ENCODE measurements around the gene LYSMD1. TPM values are rescaled to one million over a fixed set of nuclear protein-coding genes. Genes with fewer than 3 reads are reported as not detected.

LYSMD1 gene
- total and polyA plus RNA-seq, 2 of the 4 experiments (the other 2 are of a cell fraction), result 5.9 to 10.4 TPM

- Histone ChIP-seq H3K4ac (ENCODE audit: low read depth, low read length) (peak overlapping the region; percentile 98), H3K27ac (ENCODE audit: insufficient read depth, low read length) (peak overlapping the region; percentile 78), H2BK120ac (ENCODE audit: low read depth, low read length) (peak overlapping the region; percentile 64), H3K4me2 (ENCODE audit: low read depth, low read length) (peak overlapping the region; percentile 84), H2BK5ac (ENCODE audit: low read depth, low read length, poor library complexity, severe bottlenecking) (peak overlapping the region; percentile 80), H3K18ac (ENCODE audit: low read depth, low read length) (peak overlapping the region; percentile 73), H3K79me1 (ENCODE audit: low read depth in 1 of 2, low read length in 2 of 2) (peaks cover 10 to 43% of the 10 kb centered on the region in 2 experiments), H2AFZ (replicated peaks; ENCODE audit: low read length, poor library complexity) (peak overlapping the region; percentile 94), H4K20me1 (ENCODE audit: insufficient read depth, low read length) (no peaks in the 10 kb centered on the region), H4K5ac (ENCODE audit: low read depth, low read length) (peak overlapping the region; percentile 86), H4K8ac (ENCODE audit: low read depth in 2 of 2, low read length in 2 of 2) (peak overlapping the region; percentile 79 to 99), H3K14ac (replicated peaks; ENCODE audit: low read depth, low read length) (peak overlapping the region; percentile 99), H2BK20ac (ENCODE audit: low read depth, low read length) (no peak overlapping the region), H2AK5ac (ENCODE audit: low read depth, low read length) (peak overlapping the region; percentile 62), H3K23ac (ENCODE audit: low read depth, low read length) (peak overlapping the region; percentile 93), H3K27me3 (ENCODE audit: control insufficient read depth, insufficient read depth, low read length) (no peaks in the 10 kb centered on the region), H4K91ac (ENCODE audit: insufficient read depth, low read depth, low read length) (peak overlapping the region; percentile 71), H3K56ac (ENCODE audit: extremely low read depth, insufficient read depth, low read length) (peak overlapping the region; percentile 84), H2BK15ac (ENCODE audit: low read depth, low read length) (peak overlapping the region; percentile 35; the same call in 1 of the 3 replicates), H3K9me1 (ENCODE audit: insufficient read depth, low read length) (no peaks in the 10 kb centered on the region), H3K4me3 (ENCODE audit: insufficient read depth, low read depth, low read length) (peak overlapping the region; percentile 65), H3K4me1 (ENCODE audit: control insufficient read depth, insufficient read depth, low read length) (peaks cover 4% of the 10 kb centered on the region), H3K9me3 (ENCODE audit: control insufficient read depth, insufficient read depth, low read length) (no peaks in the 10 kb centered on the region), H2AK9ac (replicated peaks; ENCODE audit: low read depth, low read length, poor library complexity) (peak overlapping the region; percentile 97), H3K9ac (ENCODE audit: low read depth, low read length) (peak overlapping the region; percentile 89), H3K36me3 (ENCODE audit: control insufficient read depth, insufficient read depth, low read length) (peaks cover 23% of the 10 kb centered on the region)
- in situ Hi-C loops (cut with MboI; ENCODE audit: low sequenced_read_pairs), result no loop called here
- peak; percentile 64 for ATAC-seq (ENCODE audit: low read depth)
- DNase-seq, result peak; percentile 49
- BruUV-seq (replicated peaks), result no TSS peak
- dilution Hi-C loops (cut with HindIII; ENCODE audit: low sequenced_read_pairs, unreplicated experiment), result no loop called here
- ChIA-PET CTCF (no interaction called here), POLR2A (ENCODE audit: unreplicated experiment) (no interaction called here)
- TF ChIP-seq CHD1 (IDR thresholded peaks at IDR 0.05; ENCODE audit: low read depth, low read length) (no peak), ELK1 (IDR thresholded peaks at IDR 0.05; ENCODE audit: borderline replicate concordance, low read depth, low read length) (no peak), MAFK (IDR thresholded peaks at IDR 0.05; ENCODE audit: low read depth, low read length) (no peak), MAZ (IDR thresholded peaks at IDR 0.05; ENCODE audit: borderline replicate concordance, low read depth, low read length) (no peak)
- TF ChIP-seq, protein P1, sequence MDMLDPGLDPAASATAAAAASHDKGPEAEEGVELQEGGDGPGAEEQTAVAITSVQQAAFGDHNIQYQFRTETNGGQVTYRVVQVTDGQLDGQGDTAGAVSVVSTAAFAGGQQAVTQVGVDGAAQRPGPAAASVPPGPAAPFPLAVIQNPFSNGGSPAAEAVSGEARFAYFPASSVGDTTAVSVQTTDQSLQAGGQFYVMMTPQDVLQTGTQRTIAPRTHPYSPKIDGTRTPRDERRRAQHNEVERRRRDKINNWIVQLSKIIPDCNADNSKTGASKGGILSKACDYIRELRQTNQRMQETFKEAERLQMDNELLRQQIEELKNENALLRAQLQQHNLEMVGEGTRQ (IDR thresholded peaks at IDR 0.05; ENCODE audit: low read depth, low read length), result no peak
- intact Hi-C loops (cut with micrococcal nuclease), result no loop called here
- WGBS, 2 experiments (ENCODE audit: extremely low coverage in 2 of 2, insufficient read length in 1 of 2), result 0% methylated on average over 9 of the region's 15 CpGs; no CpG with 5 or more reads in 1 of the 2 experiments
Observed at GRCh38 chr1:151165281-151165737, 393 bp downstream of the LYSMD1 start.

Data from IMR-90 (cell line).